Measurements from ENCODE around the gene GFRA1. TPM values are rescaled to one million over a fixed set of nuclear protein-coding genes. Genes with fewer than 3 reads are reported as not detected.

The GFRA1 gene
- polyA plus RNA-seq, 1 of the 3 experiments (the other 2 are of a cell fraction) = 1.6 TPM

- Histone ChIP-seq H3K27ac (ENCODE audit: low read depth in 2 of 2, low read length in 1 of 2) (no peak overlapping the region), H3K27me3 (ENCODE audit: insufficient read depth) (peaks cover 41% of the 10 kb centered on the region), H3K79me2 (ENCODE audit: insufficient read depth) (no peaks in the 10 kb centered on the region), H3K9me2 (no peaks in the 10 kb centered on the region), H3F3A (replicated peaks; ENCODE audit: insufficient read depth) (no peaks in the 10 kb centered on the region), H3K4me3 (ENCODE audit: low read depth in 2 of 2, low read length in 1 of 2) (peak overlapping the region; percentile 53 to 57), H3K4me2 (peak overlapping the region; percentile 87), H3K4me1 (ENCODE audit: control insufficient read depth in 1 of 2, insufficient read depth in 2 of 2, low read depth in 1 of 2, low read length in 1 of 2) (peaks cover 4 to 22% of the 10 kb centered on the region in 2 experiments; a peak in 1 of 4 replicates), H4K20me1 (ENCODE audit: insufficient read depth) (no peaks in the 10 kb centered on the region), H3K9me3 (no peaks in the 10 kb centered on the region), H3K9ac (no peak overlapping the region), H3K36me3 (replicated peaks in 1 of 2; ENCODE audit: control insufficient read depth in 1 of 2, insufficient read depth in 2 of 2, low read length in 1 of 2) (no peaks in the 10 kb centered on the region), H2AFZ (ENCODE audit: low read depth) (peak overlapping the region; percentile 65; the same call in 1 of the 2 replicates)
- 13% methylated on average over 27 of the region's 49 CpGs for WGBS (ENCODE audit: low lambda C conversion rate)
- no peak for TF ChIP-seq CHD2 (IDR thresholded peaks at IDR 0.05; ENCODE audit: low read length, partially characterized antibody)
- 0 out of 2 replicates have a peak, but pooled peaks have one; percentile 45 for TF ChIP-seq EZH2phosphoT487 (IDR thresholded peaks at IDR 0.05; ENCODE audit: borderline replicate concordance, low read depth)
- CTCF ChIA-PET = interaction anchor here (0.7 to 3.4 kb wide), 8 partner anchors 11 to 568 kb away, joined by 3 to 24 read pairs (median 4); no protein-coding TSS in a partner anchor
- peak; percentile 74 for DNase-seq
- POLR2A ChIA-PET = no interaction called here
Measured at GRCh38 chr10:116274064-116274904, 1.3 kb upstream of the GFRA1 start.

GRCh38 chr10:116271593-116272439 is 1.2 kb downstream of the GFRA1 start:
- TF ChIP-seq EZH2phosphoT487 (IDR thresholded peaks at IDR 0.05; ENCODE audit: borderline replicate concordance, low read depth) (0 out of 2 replicates have a peak, but pooled peaks have one; percentile 69), ZBTB33 (IDR thresholded peaks at IDR 0.05; ENCODE audit: borderline replicate concordance, low read depth) (no peak), SIN3A (IDR thresholded peaks at IDR 0.05; ENCODE audit: borderline replicate concordance, low read depth, low read length) (no peak)
- Histone ChIP-seq H3K79me2 (ENCODE audit: insufficient read depth) (no peaks in the 10 kb centered on the region), H3F3A (replicated peaks; ENCODE audit: insufficient read depth) (no peaks in the 10 kb centered on the region), H3K9me3 (no peaks in the 10 kb centered on the region), H3K4me3 (ENCODE audit: low read depth in 2 of 2, low read length in 1 of 2) (peak overlapping the region; percentile 53 to 57), H3K4me2 (peak overlapping the region; percentile 87), H3K27me3 (ENCODE audit: insufficient read depth) (peaks cover 41% of the 10 kb centered on the region), H3K9me2 (no peaks in the 10 kb centered on the region), H2AFZ (ENCODE audit: low read depth) (peak overlapping the region; percentile 29; the same call in 1 of the 2 replicates), H3K27ac (ENCODE audit: low read depth in 2 of 2, low read length in 1 of 2) (no peak overlapping the region), H4K20me1 (ENCODE audit: insufficient read depth) (no peaks in the 10 kb centered on the region), H3K4me1 (ENCODE audit: control insufficient read depth in 1 of 2, insufficient read depth in 2 of 2, low read depth in 1 of 2, low read length in 1 of 2) (peaks cover 4 to 22% of the 10 kb centered on the region in 2 experiments; a peak in 1 of 4 replicates), H3K36me3 (replicated peaks in 1 of 2; ENCODE audit: control insufficient read depth in 1 of 2, insufficient read depth in 2 of 2, low read length in 1 of 2) (no peaks in the 10 kb centered on the region), H3K9ac (no peak overlapping the region)
- 2% methylated on average over 23 of the region's 64 CpGs for WGBS (ENCODE audit: low lambda C conversion rate)
- POLR2A ChIA-PET = interaction anchor here (0.6 kb wide), 1 partner anchor 442 kb away, joined by 3 read pairs; no protein-coding TSS in a partner anchor
- DNase-seq = peak; percentile 75
- CTCF ChIA-PET = interaction anchor here (0.7 to 3.4 kb wide), 7 partner anchors 8 to 839 kb away, joined by 3 to 13 read pairs (median 5); no protein-coding TSS in a partner anchor

All from SK-N-SH (cell line).